Right lobe of liver (tissue), 6 donors: ENCODE measurements around the gene RAD9A. TPM values are rescaled to one million over a fixed set of nuclear protein-coding genes. Genes with fewer than 3 reads are reported as not detected.

Experiments used
- ATAC-seq, 4 donors: fragments of 200-7000 bp; cut with Tn5 transposase; one replicate each; pipeline ENCODE4 v1.9.1; 2020; ENCODE audit warnings: mild to moderate bottlenecking in 4 of 4, moderate library complexity in 4 of 4
- DNase-seq, 3 donors: peaks; one replicate each; pipeline ENCODE4 v3.0.0-alpha.2; 2020
- H3K27ac ChIP-seq, 3 donors: fragments of 200-600 bp; one replicate each; pipeline ENCODE4 v1.8.0; 2022
- H3K27me3 ChIP-seq, 2 donors: fragments of 200-600 bp; one replicate each; pipeline ENCODE4 v1.8.0; 2022
- H3K36me3 ChIP-seq, 4 donors: fragments of 200-600 bp; sonication (generic) in 1 of 4; one replicate each; pipeline versions ENCODE4 v1.5.1 to v1.8.0; 2017 to 2022; ENCODE audit warnings: control low read depth in 1 of 4
- H3K4me1 ChIP-seq, 4 donors: fragments of 200-600 bp; sonication (generic) in 1 of 4; one replicate each; pipeline versions ENCODE4 v1.5.1 to v1.8.0; 2017 to 2022; ENCODE audit warnings: control low read depth in 1 of 4
- H3K4me3 ChIP-seq, 3 donors: fragments of 200-600 bp; one replicate each; pipeline ENCODE4 v1.8.0; 2022
- H3K9me3 ChIP-seq, 4 donors: fragments of 200-600 bp; sonication (generic) in 1 of 4; one replicate each; pipeline versions ENCODE4 v1.5.1 to v1.8.0; 2017 to 2022; ENCODE audit warnings: control low read depth in 1 of 4
- POLR2A ChIP-seq: fragments of 450-650 bp; IDR thresholded peaks from one replicate; pipeline ENCODE4 v1.6.1; 2017; ENCODE audit warnings: antibody characterized with exemption, mild to moderate bottlenecking
- WGBS: methylation state at CpG from one replicate; pipeline ENCODE4 v1.1.6; 2018; ENCODE audit warnings: low coverage, low lambda C conversion rate; ENCODE audit not compliant: insufficient coverage; ENCODE audit errors: missing lambda C conversion rate; 5-methylcytosine and 5-hydroxymethylcytosine counted together
- intact Hi-C, 2 donors: fragments of 100-400 bp; cut with DNase I; formaldehyde crosslinking; loops; one replicate each; pipeline versions ENCODE4 v1.11.2 to v1.14.1; 2022
- total RNA-seq, 6 experiments: library from RNA; depleted of rRNA in 2 of 6; stranded (reverse); fragments of >200 nt in 2 of 6; fragmentation: NEBNext Ultra II Directional in 3 of 6; extraction: Animal tissue kit (Norgen Biotek cat#: 25700) in 3 of 6; gene quantifications; one replicate each; pipeline versions ENCODE4 v1.1.0 to v1.2.4, GENCODE V29; 2016 to 2023
- TF ChIP-seq, protein P1 (sequence below), 4 donors: fragments of 200-600 bp in 3 of 4; fragments of 450-650 bp in 1 of 4; IDR thresholded peaks; one replicate each; pipeline versions ENCODE4 v1.5.1 to v1.8.0; 2016 to 2022; ENCODE audit warnings: antibody characterized with exemption in 4 of 4, mild to moderate bottlenecking in 2 of 4
- donor health status: DM: no; HTN: yes; CAD: no.
- donor health status: DM: no; HTN: no; CAD: no.
- donor health status: DM: no; HTN: no; CAD: no.
- donor health status: DM: no; HTN: yes; CAD: no.
- donor health status: DM: no; HTN: yes; CAD: no.

Gene RAD9A
- total RNA-seq, 6 experiments from 2014 or later: 5.3 to 13.2 (median 6.2) TPM

DNA sequence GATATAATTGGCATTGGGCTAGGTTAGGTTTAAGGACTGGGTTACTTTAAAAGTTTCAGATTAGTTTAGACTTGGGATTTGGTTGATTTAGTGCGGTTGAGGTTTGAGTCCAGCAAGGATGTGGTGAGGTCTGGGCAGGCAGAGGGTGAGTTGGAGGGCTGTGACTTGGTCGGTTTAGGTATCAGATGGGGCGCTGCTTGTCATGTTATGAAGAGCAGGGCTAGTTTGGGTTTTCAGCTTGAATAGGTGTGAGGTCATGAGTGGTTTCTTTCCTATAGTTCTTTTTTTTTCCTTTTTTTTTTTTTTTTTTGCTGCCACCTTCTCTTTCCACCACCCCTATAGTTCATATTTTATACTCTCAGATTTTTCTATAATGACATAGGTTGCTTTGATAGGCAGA, 23.2 kb upstream of the RAD9A start:
- Histone ChIP-seq H3K9me3 (no peaks in the 10 kb centered on the region), H3K4me3 (no peak overlapping the region), H3K27me3 (no peaks in the 10 kb centered on the region), H3K4me1 (peaks cover 0 to 5% (median 0%) of the 10 kb centered on the region in 4 donors), H3K36me3 (no peaks in the 10 kb centered on the region), H3K27ac (no peak overlapping the region)
- WGBS: 20% methylated on average over 1 of the region's 3 CpGs
- TF ChIP-seq POLR2A: no peak
- TF ChIP-seq, protein P1, sequence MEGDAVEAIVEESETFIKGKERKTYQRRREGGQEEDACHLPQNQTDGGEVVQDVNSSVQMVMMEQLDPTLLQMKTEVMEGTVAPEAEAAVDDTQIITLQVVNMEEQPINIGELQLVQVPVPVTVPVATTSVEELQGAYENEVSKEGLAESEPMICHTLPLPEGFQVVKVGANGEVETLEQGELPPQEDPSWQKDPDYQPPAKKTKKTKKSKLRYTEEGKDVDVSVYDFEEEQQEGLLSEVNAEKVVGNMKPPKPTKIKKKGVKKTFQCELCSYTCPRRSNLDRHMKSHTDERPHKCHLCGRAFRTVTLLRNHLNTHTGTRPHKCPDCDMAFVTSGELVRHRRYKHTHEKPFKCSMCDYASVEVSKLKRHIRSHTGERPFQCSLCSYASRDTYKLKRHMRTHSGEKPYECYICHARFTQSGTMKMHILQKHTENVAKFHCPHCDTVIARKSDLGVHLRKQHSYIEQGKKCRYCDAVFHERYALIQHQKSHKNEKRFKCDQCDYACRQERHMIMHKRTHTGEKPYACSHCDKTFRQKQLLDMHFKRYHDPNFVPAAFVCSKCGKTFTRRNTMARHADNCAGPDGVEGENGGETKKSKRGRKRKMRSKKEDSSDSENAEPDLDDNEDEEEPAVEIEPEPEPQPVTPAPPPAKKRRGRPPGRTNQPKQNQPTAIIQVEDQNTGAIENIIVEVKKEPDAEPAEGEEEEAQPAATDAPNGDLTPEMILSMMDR (IDR thresholded peaks at IDR 0.05): no peak
- no peak for DNase-seq
- ATAC-seq: no peak
- intact Hi-C loops: no loop called here

DNA sequence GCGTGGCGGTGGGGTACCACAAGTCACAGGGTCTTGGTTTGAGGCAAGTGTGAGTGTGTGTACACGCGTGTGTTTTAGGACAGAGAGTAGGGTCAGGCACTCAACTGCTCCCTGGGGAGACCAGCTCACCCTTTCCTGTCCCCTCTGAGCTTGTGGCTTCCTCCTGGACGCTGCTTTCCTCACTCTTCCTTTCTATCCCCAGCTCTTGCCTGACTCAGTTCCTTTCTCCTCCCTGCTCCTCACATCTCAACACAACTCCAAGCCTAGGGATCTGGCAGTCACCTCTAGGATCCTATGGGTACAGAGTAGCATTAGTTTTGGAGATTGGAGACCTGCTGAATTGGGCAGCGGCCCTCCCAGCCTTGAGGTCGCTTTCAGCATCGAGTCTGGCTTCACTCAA, 22.5 kb upstream of the RAD9A start:
- 94% methylated on average over 2 of the region's 8 CpGs for WGBS
- ATAC-seq (no peak), DNase-seq (no peak)
- H3K4me1 ChIP-seq: peaks cover 0 to 12% (median 3%) of the 10 kb centered on the region in 4 donors
- H3K36me3 ChIP-seq: no peaks in the 10 kb centered on the region
- TF ChIP-seq, protein P1 (IDR thresholded peaks at IDR 0.05): no peak
- TF ChIP-seq POLR2A: no peak
- intact Hi-C loops: no loop called here
- H3K27me3 ChIP-seq: no peaks in the 10 kb centered on the region
- no peak overlapping the region for H3K27ac ChIP-seq
- no peaks in the 10 kb centered on the region for H3K9me3 ChIP-seq
- no peak overlapping the region for H3K4me3 ChIP-seq

DNA sequence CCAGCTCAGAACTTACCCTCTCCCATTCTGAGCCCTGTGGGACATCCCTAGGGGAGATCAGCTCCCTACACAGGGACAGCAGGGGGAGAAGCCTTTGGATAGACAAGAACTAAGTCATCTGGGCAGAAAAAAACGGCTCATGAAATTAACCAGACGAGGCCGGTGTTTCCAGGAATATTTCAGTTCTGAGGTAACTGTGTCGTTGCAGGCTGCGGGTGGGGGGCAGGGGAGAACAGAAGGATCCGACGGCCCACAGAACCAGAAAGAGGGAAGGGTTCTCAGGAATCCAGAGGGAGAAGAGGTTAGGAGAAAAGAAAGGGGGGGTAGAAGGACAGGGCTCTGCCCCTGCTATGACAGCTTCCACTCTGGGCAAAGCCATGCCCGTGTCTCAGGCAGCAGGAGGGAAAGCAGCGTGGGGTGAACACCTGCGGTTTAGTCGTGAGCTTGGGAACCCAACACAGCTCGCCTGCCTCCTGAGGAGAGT, 21.9 kb upstream of the RAD9A start:
- DNase-seq: no peak
- ATAC-seq: no peak
- H3K27ac ChIP-seq: no peak overlapping the region
- H3K4me3 ChIP-seq: no peak overlapping the region
- H3K4me1 ChIP-seq: peaks cover 0 to 17% (median 6%) of the 10 kb centered on the region in 4 donors
- H3K27me3 ChIP-seq: no peaks in the 10 kb centered on the region
- TF ChIP-seq POLR2A: no peak
- TF ChIP-seq, protein P1 (IDR thresholded peaks at IDR 0.05): no peak
- intact Hi-C loops: no loop called here
- H3K36me3 ChIP-seq: no peaks in the 10 kb centered on the region
- WGBS: 74% methylated on average over 6 of the region's 12 CpGs
- H3K9me3 ChIP-seq: no peaks in the 10 kb centered on the region

DNA sequence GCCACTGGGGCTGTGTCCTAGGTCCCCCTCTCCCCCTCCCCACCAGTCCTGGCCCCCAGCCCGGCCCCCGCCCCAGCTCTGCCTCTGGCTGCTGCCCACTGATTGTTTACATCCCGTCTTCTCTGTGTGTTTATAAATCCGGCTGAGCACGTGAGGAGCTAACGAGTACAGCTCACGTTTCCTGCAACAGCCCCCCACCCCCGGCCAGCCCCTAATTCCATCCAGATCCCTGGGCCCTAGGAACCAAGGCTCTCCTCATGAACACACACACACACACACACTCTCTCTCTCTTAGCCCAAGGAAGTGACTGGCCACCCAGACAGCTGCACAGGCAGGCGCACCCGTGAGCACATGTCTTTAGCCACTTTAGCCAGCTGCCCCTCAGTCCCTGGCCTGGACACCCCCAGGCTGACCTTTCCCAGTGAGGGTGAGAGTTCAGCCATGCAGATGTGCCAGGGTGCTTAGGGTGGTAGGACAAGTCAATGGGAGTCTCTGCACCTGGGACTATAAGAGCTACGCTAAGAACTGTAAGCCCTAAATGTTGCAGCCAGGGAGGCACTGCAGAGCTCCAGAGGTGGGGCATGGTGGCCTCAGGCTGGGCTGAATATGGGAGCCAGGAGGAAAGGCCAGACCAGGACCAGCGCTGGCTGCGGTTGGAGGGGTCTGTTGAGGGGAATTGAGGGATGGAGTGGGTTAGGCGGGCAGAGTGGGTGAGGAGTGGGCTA, 21.3 kb upstream of the RAD9A start:
- DNase-seq (no peak), ATAC-seq (no peak)
- 62% methylated on average over 10 of the region's 14 CpGs for WGBS
- no peak overlapping the region for H3K27ac ChIP-seq
- H3K9me3 ChIP-seq: no peaks in the 10 kb centered on the region
- peaks cover 0 to 17% (median 6%) of the 10 kb centered on the region in 4 donors for H3K4me1 ChIP-seq
- intact Hi-C loops: no loop called here
- TF ChIP-seq, protein P1 (IDR thresholded peaks at IDR 0.05): no peak
- TF ChIP-seq POLR2A: no peak
- H3K4me3 ChIP-seq: no peak overlapping the region
- no peaks in the 10 kb centered on the region for H3K27me3 ChIP-seq
- H3K36me3 ChIP-seq: no peaks in the 10 kb centered on the region
